C4-2B (cell line): ENCODE data around the gene MYO7A.

Source experiments
- H3K27ac ChIP-seq: fragments of 450-650 bp; 2 replicates; pipeline ENCODE4 v1.5.1; 2017
- CTCF ChIP-seq: fragments of 450-650 bp; conservative IDR thresholded peaks from 2 replicates; pipeline ENCODE4 v1.5.1; 2017; ENCODE audit warnings: mild to moderate bottlenecking
- ZFX ChIP-seq: fragments of 450-650 bp; IDR thresholded peaks from 2 replicates; pipeline ENCODE4 v1.6.1; 2017

MYO7A gene

GRCh38 chr11:77209663-77210062 lies 81.6 kb downstream of the MYO7A start:
- TF ChIP-seq CTCF = no peak
- TF ChIP-seq ZFX = no peak
- H3K27ac ChIP-seq = no peak overlapping the region

- TF ChIP-seq CTCF = no peak
- TF ChIP-seq ZFX = no peak
- no peak overlapping the region for H3K27ac ChIP-seq
These were observed 83.0 kb downstream of the MYO7A start for GRCh38 chr11:77211040-77211451.

- TF ChIP-seq CTCF (no peak), ZFX (no peak)
These were observed 83.7 kb downstream of the MYO7A start for GRCh38 chr11:77211594-77212251.

GRCh38 chr11:77212314-77213007 lies 84.4 kb downstream of the MYO7A start:
- no peak overlapping the region for H3K27ac ChIP-seq
- TF ChIP-seq CTCF = no peak
- TF ChIP-seq ZFX = no peak

More at GRCh38 chr11:77211594-77212251, 83.7 kb downstream of the MYO7A start:
- H3K27ac ChIP-seq = no peak overlapping the region

- no peak overlapping the region for H3K27ac ChIP-seq
- no peak for TF ChIP-seq CTCF
- TF ChIP-seq ZFX = no peak
These were observed 85.1 kb downstream of the MYO7A start for GRCh38 chr11:77213029-77213579.

GRCh38 chr11:77213589-77214428 lies 85.8 kb downstream of the MYO7A start:
- TF ChIP-seq CTCF (no peak), ZFX (no peak)
- H3K27ac ChIP-seq = no peak overlapping the region
